Measurements from ENCODE around the gene PARD3B. TPM values are rescaled to one million over a fixed set of nuclear protein-coding genes. Genes with fewer than 3 reads are reported as not detected.

Gene PARD3B
- total and polyA plus RNA-seq, 2 of the 4 experiments (the other 2 are of a cell fraction) = 3.3 to 15.6 TPM

DNA sequence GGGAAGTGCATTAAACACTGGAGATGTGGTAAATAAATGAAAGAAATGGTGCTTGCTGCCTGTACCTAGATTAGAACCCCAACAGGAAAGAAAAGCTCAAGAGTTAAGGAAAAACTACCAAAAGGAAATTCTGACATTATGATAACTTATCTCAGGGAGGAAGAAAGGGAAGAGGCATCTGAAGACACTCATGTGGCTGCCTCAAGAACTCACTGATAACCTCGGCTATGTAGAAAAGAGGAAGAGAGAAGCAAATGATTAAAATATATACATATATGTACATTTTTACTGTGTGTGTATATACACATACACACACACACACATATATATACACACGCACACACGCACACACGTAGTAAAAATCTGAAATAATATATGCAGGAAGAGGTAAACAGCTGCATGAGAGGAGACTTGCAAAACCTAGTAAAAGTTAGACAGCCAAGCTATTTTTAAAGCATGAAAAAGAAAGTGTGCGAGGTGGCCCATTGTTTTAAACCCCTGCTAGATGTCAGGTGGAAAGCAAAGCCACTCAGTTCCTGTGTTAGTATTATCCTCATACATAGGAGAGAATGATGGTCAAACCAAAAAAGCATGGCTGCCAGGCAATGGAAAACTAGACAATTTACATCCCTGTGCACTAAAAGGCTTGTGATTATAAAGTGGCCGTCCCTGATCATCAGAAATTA, 654.0 kb downstream of the PARD3B start:
- no peak overlapping the region for H2BK120ac ChIP-seq (ENCODE audit: low read depth, low read length)
- no peaks in the 10 kb centered on the region for H3K36me3 ChIP-seq (ENCODE audit: control insufficient read depth, insufficient read depth, low read length)
- no peak overlapping the region for H3K4me3 ChIP-seq (ENCODE audit: insufficient read depth, low read depth, low read length)
- no peak overlapping the region for H3K4ac ChIP-seq (ENCODE audit: low read depth, low read length)
- no peaks in the 10 kb centered on the region for H3K79me1 ChIP-seq (ENCODE audit: low read depth in 1 of 2, low read length in 2 of 2)
- H3K18ac ChIP-seq (ENCODE audit: low read depth, low read length) = no peak overlapping the region
- no CpG with 5 or more reads among the region's 6 CpGs for WGBS, 2 experiments (ENCODE audit: extremely low coverage in 2 of 2, insufficient read length in 1 of 2)
- no peak overlapping the region for H2AFZ ChIP-seq (replicated peaks; ENCODE audit: low read length, poor library complexity)
- H3K9me1 ChIP-seq (ENCODE audit: insufficient read depth, low read length) = no peaks in the 10 kb centered on the region
- H3K9me3 ChIP-seq (ENCODE audit: control insufficient read depth, insufficient read depth, low read length) = no peaks in the 10 kb centered on the region
- no peak overlapping the region for H2BK15ac ChIP-seq (ENCODE audit: low read depth, low read length)
- H4K5ac ChIP-seq (ENCODE audit: low read depth, low read length) = no peak overlapping the region
- H4K8ac ChIP-seq (ENCODE audit: low read depth in 2 of 2, low read length in 2 of 2) = no peak overlapping the region
- H3K4me1 ChIP-seq (ENCODE audit: control insufficient read depth, insufficient read depth, low read length) = no peaks in the 10 kb centered on the region
- H3K9ac ChIP-seq (ENCODE audit: low read depth, low read length) = no peak overlapping the region
- dilution Hi-C loops (cut with HindIII; ENCODE audit: low sequenced_read_pairs, unreplicated experiment) = no loop called here
- H3K4me2 ChIP-seq (ENCODE audit: low read depth, low read length) = no peak overlapping the region
- BruUV-seq (replicated peaks) = no TSS peak
- H2BK20ac ChIP-seq (ENCODE audit: low read depth, low read length) = 0 out of 2 replicates have a peak overlapping the region, but pooled peaks have one; percentile 0
- no peaks in the 10 kb centered on the region for H4K20me1 ChIP-seq (ENCODE audit: insufficient read depth, low read length)
- no peak overlapping the region for H3K27ac ChIP-seq (ENCODE audit: insufficient read depth, low read length)
- H2BK5ac ChIP-seq (ENCODE audit: low read depth, low read length, poor library complexity, severe bottlenecking) = no peak overlapping the region
- no peak overlapping the region for H4K91ac ChIP-seq (ENCODE audit: insufficient read depth, low read depth, low read length)
- no peak for TF ChIP-seq CHD1 (IDR thresholded peaks at IDR 0.05; ENCODE audit: low read depth, low read length)
- TF ChIP-seq CEBPB (IDR thresholded peaks at IDR 0.05; ENCODE audit: low read depth, low read length) = no peak
- TF ChIP-seq RAD21 (IDR thresholded peaks at IDR 0.05; ENCODE audit: low read length) = no peak
- TF ChIP-seq NFE2L2 (IDR thresholded peaks at IDR 0.05; ENCODE audit: low read depth, low read length) = no peak
- TF ChIP-seq, protein P1, sequence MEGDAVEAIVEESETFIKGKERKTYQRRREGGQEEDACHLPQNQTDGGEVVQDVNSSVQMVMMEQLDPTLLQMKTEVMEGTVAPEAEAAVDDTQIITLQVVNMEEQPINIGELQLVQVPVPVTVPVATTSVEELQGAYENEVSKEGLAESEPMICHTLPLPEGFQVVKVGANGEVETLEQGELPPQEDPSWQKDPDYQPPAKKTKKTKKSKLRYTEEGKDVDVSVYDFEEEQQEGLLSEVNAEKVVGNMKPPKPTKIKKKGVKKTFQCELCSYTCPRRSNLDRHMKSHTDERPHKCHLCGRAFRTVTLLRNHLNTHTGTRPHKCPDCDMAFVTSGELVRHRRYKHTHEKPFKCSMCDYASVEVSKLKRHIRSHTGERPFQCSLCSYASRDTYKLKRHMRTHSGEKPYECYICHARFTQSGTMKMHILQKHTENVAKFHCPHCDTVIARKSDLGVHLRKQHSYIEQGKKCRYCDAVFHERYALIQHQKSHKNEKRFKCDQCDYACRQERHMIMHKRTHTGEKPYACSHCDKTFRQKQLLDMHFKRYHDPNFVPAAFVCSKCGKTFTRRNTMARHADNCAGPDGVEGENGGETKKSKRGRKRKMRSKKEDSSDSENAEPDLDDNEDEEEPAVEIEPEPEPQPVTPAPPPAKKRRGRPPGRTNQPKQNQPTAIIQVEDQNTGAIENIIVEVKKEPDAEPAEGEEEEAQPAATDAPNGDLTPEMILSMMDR (conservative IDR thresholded peaks at IDR 0.05; ENCODE audit: low read depth, low read length) = no peak
- no peak for TF ChIP-seq POLR2A (IDR thresholded peaks at IDR 0.05; ENCODE audit: low read depth, low read length)
- no peak for TF ChIP-seq MAFK (IDR thresholded peaks at IDR 0.05; ENCODE audit: low read depth, low read length)
- TF ChIP-seq USF2 (IDR thresholded peaks at IDR 0.05; ENCODE audit: low read depth, low read length) = no peak
- no peak for TF ChIP-seq MAZ (IDR thresholded peaks at IDR 0.05; ENCODE audit: borderline replicate concordance, low read depth, low read length)
- TF ChIP-seq RCOR1 (IDR thresholded peaks at IDR 0.05; ENCODE audit: insufficient replicate concordance, low read length) = no peak
- no peak for TF ChIP-seq RFX5 (IDR thresholded peaks at IDR 0.05; ENCODE audit: low read depth, low read length)
- TF ChIP-seq FOS (IDR thresholded peaks at IDR 0.05; ENCODE audit: low read depth, low read length) = no peak
- TF ChIP-seq ELK1 (IDR thresholded peaks at IDR 0.05; ENCODE audit: borderline replicate concordance, low read depth, low read length) = no peak
- no peak for TF ChIP-seq MXI1 (IDR thresholded peaks at IDR 0.05; ENCODE audit: borderline replicate concordance, low read depth, low read length)
- TF ChIP-seq SMC3 (IDR thresholded peaks at IDR 0.05; ENCODE audit: low read depth, low read length) = no peak
- no peak for TF ChIP-seq BHLHE40 (IDR thresholded peaks at IDR 0.05; ENCODE audit: low read depth, low read length)
- POLR2A ChIA-PET (ENCODE audit: unreplicated experiment) = no interaction called here
- no peak overlapping the region for H3K56ac ChIP-seq (ENCODE audit: extremely low read depth, insufficient read depth, low read length)
- H2AK9ac ChIP-seq (replicated peaks; ENCODE audit: low read depth, low read length, poor library complexity) = no peak overlapping the region
- H3K14ac ChIP-seq (replicated peaks; ENCODE audit: low read depth, low read length) = peak overlapping the region; percentile 71
- no peak overlapping the region for H3K23ac ChIP-seq (ENCODE audit: low read depth, low read length)
- ATAC-seq (ENCODE audit: low read depth) = no peak
- H2AK5ac ChIP-seq (ENCODE audit: low read depth, low read length) = no peak overlapping the region
- CTCF ChIA-PET = interaction anchor here (1.6 kb wide), 1 partner anchor 24 kb away, joined by 3 read pairs; no protein-coding TSS in a partner anchor
- H3K27me3 ChIP-seq (ENCODE audit: control insufficient read depth, insufficient read depth, low read length) = no peaks in the 10 kb centered on the region
- DNase-seq = no peak
- intact Hi-C loops (cut with micrococcal nuclease) = no loop called here
- in situ Hi-C loops (cut with MboI; ENCODE audit: low sequenced_read_pairs) = no loop called here
